Amniotic stem cell (primary cell): ENCODE measurements around the gene FGD3.

Source experiments
- DNase-seq: peaks from one replicate; lab custom pipeline; 2025; lab: John Stamatoyannopoulos, UW

The FGD3 gene

GRCh38 chr9:93028448-93029006 is 81.2 kb downstream of the FGD3 start:
- no peak for DNase-seq

GRCh38 chr9:93030642-93031628 is 83.6 kb downstream of the FGD3 start:
- DNase-seq: no peak

GRCh38 chr9:93031629-93032430 is 84.5 kb downstream of the FGD3 start:
- no peak for DNase-seq

GRCh38 chr9:93032545-93032944 is 85.2 kb downstream of the FGD3 start:
- DNase-seq: no peak

- no peak for DNase-seq
These were observed 86.2 kb downstream of the FGD3 start for GRCh38 chr9:93033531-93033930.

- DNase-seq: no peak
These were observed 87.9 kb downstream of the FGD3 start for GRCh38 chr9:93035106-93035660.

GRCh38 chr9:93035821-93036351 is 88.6 kb downstream of the FGD3 start:
- no peak for DNase-seq

GRCh38 chr9:93036887-93037475 is 89.7 kb downstream of the FGD3 start:
- DNase-seq: no peak

GRCh38 chr9:93037476-93037971 is 90.2 kb downstream of the FGD3 start:
- DNase-seq: no peak

GRCh38 chr9:93038918-93039317 is 91.6 kb downstream of the FGD3 start:
- no peak for DNase-seq

- DNase-seq: no peak
These were observed 92.1 kb downstream of the FGD3 start for GRCh38 chr9:93039456-93039855.

GRCh38 chr9:93039976-93040375 is 92.7 kb downstream of the FGD3 start:
- no peak for DNase-seq

GRCh38 chr9:93040409-93040808 is 93.1 kb downstream of the FGD3 start:
- DNase-seq: no peak

GRCh38 chr9:93041108-93041802 is 93.9 kb downstream of the FGD3 start:
- no peak for DNase-seq

- DNase-seq: no peak
These were observed 95.8 kb downstream of the FGD3 start for GRCh38 chr9:93043122-93043521.

- no peak for DNase-seq
These were observed 98.2 kb downstream of the FGD3 start for GRCh38 chr9:93045521-93045920.

GRCh38 chr9:93048566-93049448 is 101.5 kb downstream of the FGD3 start:
- DNase-seq: no peak

GRCh38 chr9:93049491-93049890 is 102.2 kb downstream of the FGD3 start:
- DNase-seq: no peak

GRCh38 chr9:93050231-93050630 is 102.9 kb downstream of the FGD3 start:
- no peak for DNase-seq

- no peak for DNase-seq
These were observed 104.4 kb downstream of the FGD3 start for GRCh38 chr9:93051680-93052089.
